HG02970 (cell line): ENCODE data around the gene SIRT2.
"Not testable (repeated sequence)": the region's sequence is repeated elsewhere in the genome, so short reads cannot be mapped to it uniquely, and the experiment has no call there.

Experiments used
- ATAC-seq: cut with Tn5 transposase; IDR thresholded peaks from one replicate; pipeline ENCODE4 v1.9.1; 2021; ENCODE audit warnings: mild to moderate bottlenecking, moderate library complexity, moderate number of reproducible peaks; ENCODE audit not compliant: unreplicated experiment, low FRiP score

SIRT2 gene

DNA sequence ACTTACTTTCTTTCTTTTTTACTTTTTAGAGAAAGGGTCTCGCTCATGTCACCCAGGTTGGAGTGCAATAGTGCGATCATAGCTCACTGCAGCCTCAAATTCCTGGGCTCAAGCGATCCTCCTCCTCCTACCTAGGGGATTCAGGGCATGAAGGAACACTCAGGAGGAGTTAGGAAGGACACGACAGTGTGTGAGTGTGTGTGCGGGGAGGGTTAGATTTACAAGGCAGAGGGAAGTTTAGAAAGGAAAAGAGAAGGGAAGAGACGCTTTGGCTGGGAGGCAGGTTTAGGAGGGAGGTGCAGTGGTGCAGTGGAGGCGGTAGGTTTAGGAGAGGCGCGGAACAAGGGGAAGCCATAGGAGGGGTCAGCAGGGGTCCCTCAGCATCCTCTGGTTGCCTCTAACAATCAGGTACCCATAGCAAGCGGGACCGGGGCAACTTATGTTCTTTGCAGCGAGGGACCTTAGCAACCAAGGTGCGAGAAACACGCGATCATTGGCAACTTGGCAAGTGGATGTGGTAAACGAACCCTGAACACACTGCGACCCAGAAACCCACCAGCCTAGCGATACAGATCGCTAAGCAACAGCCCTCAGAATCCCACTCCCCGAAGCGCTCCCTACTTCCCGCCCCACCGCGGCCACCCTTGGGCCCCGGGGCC is 501 bp downstream of the SIRT2 start:
- no peak for ATAC-seq

DNA sequence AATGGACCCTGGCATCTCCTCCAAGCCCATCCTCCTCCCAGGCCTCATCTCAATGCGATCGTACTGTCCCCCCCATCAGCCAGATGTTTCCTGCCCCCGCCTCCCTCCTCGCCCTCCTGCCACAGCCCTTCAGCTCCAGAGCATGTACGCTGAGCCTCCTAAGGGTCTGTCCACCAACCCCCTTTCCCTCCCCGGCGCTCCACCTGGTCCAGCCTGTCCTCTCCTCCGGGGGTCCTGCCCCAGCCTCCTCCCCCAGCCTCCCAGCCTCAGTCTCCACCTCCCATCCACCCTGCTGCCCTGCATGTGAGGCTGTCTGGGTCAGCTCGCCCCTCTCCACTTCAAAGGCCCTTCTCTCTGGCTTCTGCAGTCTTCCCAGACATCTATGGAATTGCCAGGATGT is 4.5 kb downstream of the SIRT2 start:
- no peak for ATAC-seq

DNA sequence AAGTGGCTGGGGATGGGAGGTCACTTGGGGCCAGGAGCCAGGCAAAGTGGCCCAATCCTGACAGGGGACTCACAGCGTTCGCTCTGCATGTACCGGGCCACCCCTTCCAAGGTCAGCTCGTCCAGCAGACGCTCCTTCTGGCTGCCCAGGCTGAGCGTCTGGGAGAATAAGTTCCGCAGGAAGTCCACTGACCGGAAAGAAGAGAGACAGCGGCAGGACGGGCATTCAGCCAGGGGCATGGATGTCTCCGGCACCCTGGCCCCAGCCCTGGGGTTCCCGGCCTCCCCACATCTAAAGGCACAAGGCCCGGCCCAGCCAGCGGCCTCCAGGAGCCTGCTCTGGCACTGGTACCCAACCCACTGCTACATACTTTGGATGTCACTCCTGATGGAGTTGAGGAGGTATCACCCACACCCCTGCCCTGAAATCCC is 6.1 kb downstream of the SIRT2 start:
- ATAC-seq: no peak

DNA sequence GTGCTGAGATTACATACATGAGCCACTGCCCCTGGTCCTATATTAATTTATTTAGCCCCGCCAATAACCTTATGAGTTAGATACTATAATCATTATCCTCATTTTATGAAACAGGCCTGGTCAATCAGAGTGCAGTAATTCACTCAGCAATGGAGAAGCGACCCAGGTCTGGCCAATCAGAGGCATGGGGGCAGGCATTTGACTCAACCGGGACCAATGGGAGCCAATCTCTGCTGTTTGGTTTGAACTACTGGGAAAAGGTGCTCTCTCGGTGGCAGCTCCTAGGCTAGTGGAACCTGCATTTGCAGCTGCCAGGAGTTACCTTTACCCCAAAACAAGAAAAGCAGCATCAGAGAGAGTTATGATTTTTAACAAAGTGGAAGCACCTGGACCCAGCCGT is 6.6 kb downstream of the SIRT2 start:
- ATAC-seq: no peak

DNA sequence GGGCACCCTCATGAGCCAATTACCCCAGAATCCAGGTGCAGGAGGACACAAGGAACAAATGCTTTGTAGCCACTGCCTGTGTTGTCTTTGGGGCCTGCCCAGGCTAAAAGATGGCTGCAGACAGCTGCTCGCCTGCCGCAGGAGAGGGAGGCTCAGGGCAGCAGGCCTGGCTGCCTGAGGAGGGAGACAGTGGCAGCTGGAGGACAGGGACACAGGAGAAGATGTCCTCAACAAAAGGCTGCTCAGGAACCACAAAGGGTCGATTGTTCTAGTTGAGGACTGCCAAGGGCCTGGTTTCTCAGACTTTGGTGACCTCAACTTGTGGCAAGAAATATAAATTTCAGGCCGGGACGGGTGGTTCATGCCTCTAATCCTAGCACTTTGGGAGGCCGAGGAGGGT is 7.6 kb downstream of the SIRT2 start:
- no peak for ATAC-seq

DNA sequence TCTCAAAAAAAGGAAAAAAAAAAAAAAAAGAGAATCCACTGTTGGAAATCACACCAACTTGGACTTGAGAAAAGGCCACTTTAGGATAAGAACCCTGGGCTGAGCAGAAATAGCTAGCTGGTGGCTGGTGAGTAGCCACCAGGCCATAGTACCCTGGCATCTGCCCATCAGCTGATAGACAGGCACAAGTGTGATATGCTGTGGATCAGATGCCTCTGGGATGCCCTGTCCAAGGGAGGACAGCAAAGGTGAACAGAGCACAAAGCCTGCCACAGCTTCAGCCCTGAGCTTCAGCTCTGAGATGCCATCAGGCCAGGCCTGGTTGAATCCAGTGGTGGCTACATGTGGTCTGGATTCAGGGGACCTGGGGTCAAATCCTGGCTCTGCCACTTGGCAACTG is 8.7 kb downstream of the SIRT2 start:
- no peak for ATAC-seq

DNA sequence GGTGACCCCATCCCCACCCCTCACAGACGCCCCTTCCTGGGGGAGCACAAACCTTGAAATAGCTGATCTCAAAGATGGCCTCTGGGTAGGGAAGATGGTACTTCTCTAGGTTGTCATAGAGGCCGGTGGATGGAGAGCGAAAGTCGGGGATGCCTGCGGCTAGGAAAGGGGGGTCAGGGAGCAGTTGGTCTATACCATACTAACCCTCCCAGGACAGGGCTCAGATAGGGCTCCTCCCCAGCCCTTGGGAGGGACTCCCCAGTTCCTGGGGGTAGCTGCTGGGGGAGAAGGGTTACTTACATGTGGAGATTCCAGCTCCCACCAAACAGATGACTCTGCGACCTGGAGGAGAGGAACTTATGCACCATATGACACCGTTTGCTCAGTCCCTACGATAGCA is 9.6 kb downstream of the SIRT2 start:
- no peak for ATAC-seq

DNA sequence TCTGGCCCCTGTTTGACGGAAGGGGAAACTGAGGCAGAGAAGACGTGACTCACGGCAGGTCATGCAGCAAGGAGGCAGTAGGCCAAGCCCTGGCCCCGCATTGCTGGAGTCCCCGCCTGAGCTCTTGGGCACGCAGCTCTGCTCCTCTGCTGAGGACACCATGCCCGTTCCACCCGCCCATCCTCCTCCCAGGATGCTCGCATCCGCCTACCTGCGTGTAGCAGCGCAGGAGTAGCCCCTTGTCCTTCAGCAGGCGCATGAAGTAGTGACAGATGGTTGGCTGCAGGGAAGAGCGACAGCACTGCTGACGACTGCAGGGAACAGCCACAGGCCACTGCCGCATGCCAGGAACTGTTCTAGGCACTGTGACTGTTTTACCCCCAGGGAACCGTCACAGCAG is 10.5 kb downstream of the SIRT2 start:
- no peak for ATAC-seq

DNA sequence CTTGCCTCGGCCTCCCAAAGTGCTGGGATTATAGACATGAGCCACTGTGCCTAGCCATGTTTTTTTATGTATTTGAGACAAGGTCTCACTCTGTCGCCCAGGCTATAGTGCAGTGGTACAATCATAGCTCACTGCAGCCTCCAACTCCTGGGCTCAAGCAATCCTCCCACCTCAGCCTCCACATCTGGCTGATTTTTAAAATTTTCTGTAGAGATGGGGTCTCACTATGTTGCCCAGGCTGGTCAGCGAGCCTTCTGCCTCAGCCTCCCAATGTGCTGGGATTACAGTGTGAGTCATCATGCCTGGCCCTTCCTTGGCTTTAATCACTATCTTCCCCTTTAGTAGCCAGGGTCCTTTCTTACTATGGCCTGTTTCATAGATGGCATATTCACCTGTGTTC is 14.7 kb downstream of the SIRT2 start:
- not testable (repeated sequence) for ATAC-seq

DNA sequence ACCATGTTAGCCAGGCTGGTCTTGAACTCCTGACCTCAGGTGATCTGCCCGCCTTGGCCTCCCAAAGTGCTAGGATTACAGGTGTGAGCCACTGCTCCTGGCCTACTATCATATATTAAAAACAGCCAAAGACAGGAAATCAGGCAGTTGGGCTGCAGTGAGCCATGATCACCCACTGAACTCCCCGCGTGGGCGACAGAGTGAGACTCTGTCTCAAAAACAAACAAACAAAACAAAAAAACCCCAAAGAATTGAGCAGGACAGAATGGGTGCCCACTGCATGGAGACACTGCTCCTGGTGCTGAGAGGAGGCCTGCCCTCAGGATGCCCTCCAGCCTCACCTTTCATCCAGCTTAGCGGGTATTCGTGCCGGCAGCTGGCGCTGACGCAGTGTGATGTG is 16.1 kb downstream of the SIRT2 start:
- no peak for ATAC-seq

DNA sequence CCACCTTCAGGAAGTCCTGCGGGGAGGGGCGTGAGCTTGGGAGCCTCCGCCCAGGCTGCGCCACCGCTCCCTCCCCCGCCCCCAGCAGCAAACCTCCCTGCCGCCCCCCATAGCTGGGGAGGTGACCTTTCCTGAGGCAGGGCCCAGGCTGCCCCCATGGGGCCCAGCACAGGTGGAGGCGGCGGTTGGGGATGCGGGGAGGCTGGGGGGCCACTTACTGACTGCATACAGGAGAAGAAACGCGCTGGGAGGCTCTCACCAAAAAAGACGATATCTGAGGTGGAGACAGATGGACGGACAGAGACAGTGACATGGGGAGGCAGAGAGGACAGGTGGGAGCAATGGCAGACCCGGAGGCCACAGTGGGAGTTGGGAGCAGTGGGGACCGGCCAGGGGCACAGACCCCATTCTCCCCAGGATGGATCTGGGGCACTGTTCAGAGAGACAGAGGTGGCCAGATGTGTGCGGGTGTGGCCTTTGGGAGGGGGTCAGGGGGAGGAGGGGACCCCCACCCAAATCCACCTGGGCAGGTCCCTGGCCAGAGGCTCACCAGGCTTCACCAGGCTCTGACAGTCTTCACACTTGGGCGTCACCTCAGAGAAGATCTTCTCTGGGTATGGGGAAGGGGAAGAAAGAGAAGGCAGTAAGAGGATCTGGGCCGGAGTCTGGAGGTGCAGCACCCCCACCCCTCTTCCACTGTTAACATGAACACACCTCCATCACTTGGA is 18.4 kb downstream of the SIRT2 start:
- ATAC-seq: no peak

DNA sequence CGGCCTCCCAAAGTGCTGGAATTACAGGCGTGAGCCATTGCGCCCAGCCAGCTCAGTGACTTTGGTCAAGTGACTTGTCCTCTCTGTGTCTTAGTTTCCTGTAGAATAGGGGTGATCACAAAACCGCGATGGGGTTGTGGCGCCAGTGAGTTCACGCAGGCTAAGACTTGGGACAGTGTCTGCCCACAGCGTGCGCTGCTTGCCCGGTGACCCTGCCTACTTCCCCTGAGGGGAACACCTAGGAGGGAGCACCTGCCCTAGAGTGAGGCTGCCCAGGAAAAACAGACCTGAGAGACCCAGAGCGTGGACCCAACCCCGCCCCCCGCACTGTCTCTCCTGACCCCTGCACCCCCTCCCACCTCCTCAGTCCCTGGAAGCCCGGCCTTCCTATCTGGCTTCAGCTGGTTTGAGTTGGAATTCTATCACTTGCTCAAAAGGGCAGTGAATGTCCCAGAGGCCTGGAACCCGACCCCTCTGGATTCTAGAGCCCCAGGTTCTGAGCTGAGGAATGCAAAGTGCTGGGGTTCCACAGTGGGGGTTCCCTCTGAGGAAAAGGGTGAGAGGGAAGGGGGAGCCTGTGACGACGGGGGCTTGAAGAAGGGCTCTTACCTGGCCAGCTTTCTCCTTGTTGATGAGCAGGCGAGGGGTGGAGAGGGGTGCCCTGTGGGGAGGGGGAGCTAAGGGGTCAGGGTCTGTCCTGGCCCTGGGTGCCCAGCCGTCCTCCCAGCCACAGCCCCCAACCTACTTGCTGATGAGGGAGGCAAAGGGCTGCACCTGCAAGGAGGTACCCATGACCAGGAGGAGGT is 19.1 kb downstream of the SIRT2 start:
- no peak for ATAC-seq

DNA sequence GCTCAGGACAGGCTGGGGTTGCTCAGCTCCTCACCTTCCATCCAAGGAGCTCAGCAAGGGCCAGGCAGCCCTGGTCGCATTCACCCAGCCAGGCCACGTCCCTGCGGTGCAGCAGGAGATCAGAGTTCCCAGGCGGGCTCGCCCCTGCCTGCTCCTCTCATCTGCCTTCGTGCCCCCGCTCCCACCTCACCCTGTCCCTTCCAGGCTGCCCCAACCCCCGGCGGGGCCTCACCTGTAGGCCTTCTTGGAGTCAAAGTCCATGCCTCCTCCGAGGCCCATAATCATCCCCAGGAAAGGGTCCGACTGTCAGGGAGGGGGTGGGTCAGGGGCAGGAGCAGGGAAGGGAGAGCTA is 20.0 kb downstream of the SIRT2 start:
- ATAC-seq: no peak

DNA sequence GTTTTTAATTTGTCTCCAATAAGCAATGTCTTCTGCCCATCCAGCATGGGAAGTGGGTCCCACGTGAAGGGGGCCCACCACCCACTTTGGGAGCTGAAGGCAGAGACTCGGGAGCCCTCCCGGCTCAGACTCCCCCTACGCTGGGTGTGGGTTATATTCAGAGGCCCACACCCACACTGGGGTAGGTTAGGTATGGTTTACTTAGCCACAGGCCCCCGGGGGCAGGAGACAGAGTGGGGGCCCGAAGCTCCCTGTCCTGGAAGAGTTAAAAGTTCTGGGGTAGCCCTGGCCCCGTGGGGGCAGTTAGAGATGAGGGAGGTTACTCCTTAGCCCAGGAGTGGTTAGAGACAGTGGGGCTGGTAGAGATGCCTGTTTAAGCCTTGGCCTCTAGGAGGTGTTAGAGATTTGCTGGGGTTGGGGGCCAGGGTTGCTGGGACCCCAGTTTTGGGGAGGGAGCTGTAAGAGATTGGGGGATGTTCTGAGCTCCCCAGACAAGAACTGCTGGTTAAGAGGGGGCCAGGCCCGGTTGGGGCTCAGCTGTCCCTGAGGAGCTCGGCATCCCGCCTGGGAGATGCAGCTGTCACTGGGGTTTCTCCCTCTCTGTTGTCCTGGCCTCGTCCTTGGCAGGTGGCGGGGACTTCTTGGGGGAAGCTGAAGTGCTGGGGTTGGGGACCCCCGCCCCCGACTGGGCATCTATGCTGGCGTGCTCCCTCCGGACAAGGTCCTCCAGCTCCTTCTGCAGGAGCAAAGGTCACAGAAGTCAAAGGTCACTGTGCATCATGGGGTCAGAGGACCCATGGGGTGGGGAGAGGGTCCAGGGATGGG is 20.6 kb downstream of the SIRT2 start:
- no peak for ATAC-seq

DNA sequence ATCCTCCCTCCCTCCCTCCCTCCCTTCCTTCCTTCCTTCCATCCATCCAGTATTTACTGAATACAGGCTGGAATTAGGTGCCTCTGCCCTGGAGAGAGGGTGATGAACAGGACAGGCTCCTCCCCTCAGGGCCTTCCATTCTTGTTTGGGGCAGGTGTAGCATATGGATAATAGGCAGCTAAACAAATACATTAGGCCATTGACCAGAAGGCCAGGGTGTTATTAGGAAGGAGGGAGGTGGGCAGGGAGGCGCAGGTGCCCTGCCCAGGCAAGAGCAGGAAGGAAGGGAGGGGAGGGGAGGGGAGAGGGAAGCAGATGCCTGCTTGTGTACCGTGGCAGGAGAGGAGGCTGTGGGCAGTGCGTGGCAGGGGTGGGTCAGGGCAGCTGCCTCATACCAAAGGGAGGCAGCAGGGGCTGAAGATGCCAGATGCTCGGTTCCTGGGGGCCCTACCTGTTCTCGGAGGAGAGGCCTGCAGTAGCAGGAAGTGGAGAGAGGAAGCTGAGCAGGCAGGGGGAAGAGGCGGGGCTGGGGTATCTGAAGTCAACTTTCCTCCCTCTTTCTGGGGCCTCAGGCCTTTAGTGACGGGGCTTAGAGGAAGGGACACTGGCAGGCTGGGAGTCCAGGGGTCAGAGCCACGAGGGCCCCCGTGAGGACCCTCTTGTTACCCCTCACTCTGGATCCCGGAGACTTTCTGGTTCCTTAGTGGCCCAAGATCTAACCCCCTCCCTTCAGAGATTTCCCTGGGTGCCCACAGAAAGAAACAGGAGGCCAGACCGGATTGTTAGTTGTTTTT is 21.4 kb downstream of the SIRT2 start, which contains the start of gene RINL:
Gene RINL (minus strand): TSS at position 495 of the 794 bp plus-strand sequence. CDS start 1,533 bp downstream, outside the sequence.
- no peak for ATAC-seq

DNA sequence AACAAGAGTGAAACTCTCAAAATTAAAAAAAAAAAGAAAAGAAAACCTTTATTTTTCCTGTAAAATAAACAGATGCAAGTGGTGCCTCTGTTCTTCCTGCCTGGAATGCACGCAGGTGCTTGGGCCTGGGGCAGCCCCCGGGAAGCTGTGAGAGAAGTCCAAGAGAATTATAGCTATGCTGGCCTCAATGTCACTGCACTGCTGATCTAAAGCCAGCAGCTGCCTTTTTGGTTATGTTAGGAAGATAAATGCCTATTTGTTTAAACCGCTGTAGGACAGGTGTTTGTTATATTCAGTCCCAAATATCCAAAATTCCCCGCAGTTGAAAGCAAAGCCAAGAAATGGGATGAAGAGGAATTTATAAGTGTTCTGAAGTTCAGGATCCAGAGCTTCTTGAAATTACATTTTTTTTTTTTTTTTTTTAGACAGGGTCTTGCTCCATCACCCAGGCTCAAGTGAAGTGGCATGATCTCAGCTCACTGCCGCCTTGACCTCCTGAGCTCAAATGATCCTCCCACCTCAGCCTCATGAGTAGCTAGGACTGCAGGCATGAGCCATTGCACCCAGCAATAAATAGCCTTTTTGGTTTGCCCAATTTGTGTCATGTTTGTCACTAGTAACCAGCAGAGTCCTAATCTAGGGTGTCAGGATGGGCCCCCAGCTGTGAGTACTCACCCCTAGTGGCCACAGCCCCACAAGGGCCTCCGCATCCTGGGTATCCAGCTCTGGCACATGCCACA is 23.6 kb downstream of the SIRT2 start:
- no peak for ATAC-seq

DNA sequence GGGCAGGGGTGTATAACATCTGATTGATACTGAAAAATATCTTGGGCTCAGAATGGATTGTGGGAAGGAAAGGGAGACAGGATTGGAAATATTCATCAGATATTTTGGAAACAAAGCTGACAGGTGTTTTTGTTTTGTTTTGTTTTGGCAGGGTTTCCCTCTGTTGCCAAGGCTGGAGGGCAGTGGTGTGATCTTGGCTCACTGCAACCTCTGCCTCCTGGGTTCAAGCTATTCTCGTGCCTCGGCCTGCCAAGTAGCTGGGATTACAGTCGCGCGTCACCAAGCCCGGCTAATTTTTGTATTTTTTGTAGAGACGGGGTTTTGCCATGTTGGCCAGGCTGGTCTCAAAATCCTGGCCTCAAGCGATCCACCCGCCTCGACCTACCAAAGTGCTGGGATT is 26.0 kb downstream of the SIRT2 start:
- not testable (repeated sequence) for ATAC-seq

DNA sequence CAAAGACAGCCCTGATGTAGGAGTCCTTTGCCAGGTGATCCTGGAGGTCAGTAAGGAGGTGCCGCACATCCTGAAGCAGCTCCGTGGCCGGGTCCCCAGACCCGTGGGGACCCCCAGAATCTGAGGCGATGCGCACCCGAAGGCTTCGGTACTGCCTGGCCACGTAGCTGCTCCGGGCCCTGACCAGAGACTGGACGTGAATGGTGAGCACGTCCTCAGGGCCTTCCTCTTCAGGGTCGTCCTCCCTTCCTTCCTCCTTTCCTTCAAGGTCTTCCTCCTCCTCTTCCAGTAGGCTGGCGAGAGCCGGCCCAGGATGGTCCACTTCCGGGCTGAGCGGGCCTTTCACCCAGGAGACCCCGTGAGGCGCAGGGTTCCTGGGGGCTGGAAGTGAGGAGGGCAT is 28.8 kb downstream of the SIRT2 start:
- no peak for ATAC-seq
